DMS 273 treated with DMSO at 0.1 percent for 48 hours (cell line): Measurements from ENCODE around the gene C9orf78.
A peak's percentile ranks its signal among the peaks of the same experiment; 100 is the strongest.

ENCODE experiments used
- DNase-seq: peaks from one replicate; lab custom pipeline; 2025; lab: John Stamatoyannopoulos, UW

C9orf78 gene

GRCh38 chr9:129839324-129840023, 4.4 kb upstream of the C9orf78 start:
- no peak for DNase-seq

GRCh38 chr9:129838707-129839259, 3.7 kb upstream of the C9orf78 start:
- no peak for DNase-seq

- no peak for DNase-seq
These were observed 1.4 kb upstream of the C9orf78 start for GRCh38 chr9:129836311-129837007.

- DNase-seq, result no peak
These were observed 767 bp upstream of the C9orf78 start for GRCh38 chr9:129835860-129836223.

GRCh38 chr9:129834489-129835127, 467 bp downstream of the C9orf78 start:
- no peak for DNase-seq

- no peak for DNase-seq
These were observed 2.1 kb downstream of the C9orf78 start for GRCh38 chr9:129832982-129833381.

GRCh38 chr9:129828969-129829368, 6.1 kb downstream of the C9orf78 start:
- no peak for DNase-seq

- DNase-seq, result no peak
These were observed 7.0 kb downstream of the C9orf78 start for GRCh38 chr9:129828051-129828450.

- DNase-seq, result no peak
These were observed 8.3 kb downstream of the C9orf78 start for GRCh38 chr9:129826759-129827158.

GRCh38 chr9:129826344-129826743, 8.7 kb downstream of the C9orf78 start:
- no peak for DNase-seq

GRCh38 chr9:129823935-129824601, 11.0 kb downstream of the C9orf78 start, which contains the start of gene TOR1A:
TOR1A (minus strand) TSS chr9:129824136; CDS start chr9:129824085, 51 bp downstream.
- DNase-seq, result peak; percentile 86

GRCh38 chr9:129823542-129823934, 11.5 kb downstream of the C9orf78 start:
- DNase-seq, result no peak

- DNase-seq, result no peak
These were observed 12.1 kb downstream of the C9orf78 start for GRCh38 chr9:129822898-129823541.

- DNase-seq, result no peak
These were observed 18.3 kb downstream of the C9orf78 start for GRCh38 chr9:129816501-129817435.

- no peak for DNase-seq
These were observed 19.8 kb downstream of the C9orf78 start for GRCh38 chr9:129815278-129815677.

GRCh38 chr9:129814432-129815223, 20.4 kb downstream of the C9orf78 start:
- no peak for DNase-seq

GRCh38 chr9:129813661-129814060, 21.4 kb downstream of the C9orf78 start:
- no peak for DNase-seq

- no peak for DNase-seq
These were observed 22.7 kb downstream of the C9orf78 start for GRCh38 chr9:129812385-129812784.

- no peak for DNase-seq
These were observed 23.1 kb downstream of the C9orf78 start for GRCh38 chr9:129811967-129812363.

- DNase-seq, result no peak
These were observed 24.3 kb downstream of the C9orf78 start for GRCh38 chr9:129810788-129811187.
